Smooth muscle cell of the brain vasculature (primary cell): ENCODE results near the gene TFAP2A.

ENCODE experiments used
- DNase-seq: peaks from one replicate; pipeline ENCODE4 v3.0.0-alpha.2; 2012; ENCODE audit warnings: low read depth, low spot score

TFAP2A gene

DNA sequence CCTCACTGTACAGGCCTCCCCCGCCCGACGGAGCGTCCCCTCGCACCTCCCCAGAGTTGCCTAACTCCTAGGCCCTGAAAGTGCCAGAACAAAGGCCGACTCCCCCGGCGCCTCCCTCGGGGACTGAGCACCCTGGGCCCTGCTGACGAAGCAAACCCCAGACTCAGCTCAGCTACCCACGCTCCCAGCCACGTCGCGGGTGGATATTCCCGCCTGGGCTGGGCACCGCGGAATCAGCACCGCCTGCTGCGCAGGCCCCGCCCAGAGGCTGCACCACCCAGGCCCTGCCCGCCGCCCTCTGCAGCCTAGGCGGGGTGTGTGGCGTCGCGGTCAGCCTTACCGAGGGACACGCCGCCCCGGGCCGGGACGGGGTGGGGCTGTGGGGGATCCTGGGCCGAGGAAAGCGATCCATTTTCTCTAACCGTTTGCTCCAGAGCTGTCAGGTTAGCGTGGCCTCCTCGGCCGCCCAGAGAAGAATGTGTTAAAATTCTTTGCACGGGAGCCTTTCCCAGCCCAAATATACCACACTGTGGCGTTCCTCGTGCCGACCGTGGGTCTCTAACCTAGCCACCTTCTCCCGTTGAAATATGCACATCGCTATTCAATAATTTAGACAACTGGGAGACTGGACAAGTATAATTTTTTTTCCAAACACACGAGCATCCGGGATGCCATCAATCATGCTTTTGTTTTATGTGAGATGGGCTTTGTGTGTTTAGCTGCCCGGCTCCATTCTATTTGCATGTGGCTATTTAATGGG lies 31.4 kb downstream of the TFAP2A start:
- DNase-seq: no peak

DNA sequence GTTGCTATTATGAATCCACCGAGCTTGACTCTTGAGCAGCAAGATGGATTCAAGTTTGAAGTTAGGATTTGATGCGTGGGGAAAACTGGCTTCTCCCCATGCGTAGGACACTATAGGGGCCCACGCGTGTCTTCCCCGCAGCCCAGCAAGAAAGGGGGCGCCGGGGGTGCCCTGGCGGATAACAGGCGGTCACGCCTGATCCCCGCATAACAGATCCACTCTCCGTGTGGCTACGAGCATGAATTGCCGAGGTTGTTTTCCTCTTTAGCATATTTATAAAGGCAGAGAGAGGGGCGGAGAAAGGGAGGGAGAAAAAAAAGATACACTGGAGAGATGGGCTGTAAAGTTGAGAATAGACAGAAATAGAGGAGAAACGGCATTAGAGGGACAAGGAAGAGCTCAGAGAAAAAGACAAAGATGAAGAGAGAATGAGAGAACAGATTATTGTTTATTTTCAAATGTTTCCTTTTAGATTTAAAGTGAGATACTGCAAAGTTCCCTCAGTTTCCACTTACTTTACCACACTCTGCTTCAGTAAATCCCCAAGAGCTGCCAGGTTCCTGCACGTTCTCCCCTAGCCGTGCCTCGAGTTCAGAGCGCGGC lies 32.0 kb downstream of the TFAP2A start:
- no peak for DNase-seq

DNA sequence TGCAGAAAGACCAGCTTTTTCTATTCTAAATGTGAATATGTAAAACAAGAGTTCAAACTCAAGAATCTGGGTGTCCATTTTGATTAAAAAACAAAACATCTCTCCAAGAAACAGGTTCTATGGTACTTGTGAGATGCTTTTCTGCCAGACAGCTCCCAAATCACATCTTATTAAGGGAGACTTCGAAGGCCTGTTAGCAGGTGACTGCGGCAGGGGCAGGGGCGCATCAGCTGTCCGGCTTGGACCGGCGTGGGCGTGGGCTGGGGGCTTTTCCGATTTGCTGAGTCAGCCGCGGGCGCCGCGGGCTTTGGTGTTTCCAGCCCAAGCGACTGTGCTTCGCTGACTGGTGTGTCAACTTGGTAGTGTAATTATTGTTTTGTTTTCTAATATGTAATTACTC lies 32.6 kb downstream of the TFAP2A start:
- DNase-seq: no peak

DNA sequence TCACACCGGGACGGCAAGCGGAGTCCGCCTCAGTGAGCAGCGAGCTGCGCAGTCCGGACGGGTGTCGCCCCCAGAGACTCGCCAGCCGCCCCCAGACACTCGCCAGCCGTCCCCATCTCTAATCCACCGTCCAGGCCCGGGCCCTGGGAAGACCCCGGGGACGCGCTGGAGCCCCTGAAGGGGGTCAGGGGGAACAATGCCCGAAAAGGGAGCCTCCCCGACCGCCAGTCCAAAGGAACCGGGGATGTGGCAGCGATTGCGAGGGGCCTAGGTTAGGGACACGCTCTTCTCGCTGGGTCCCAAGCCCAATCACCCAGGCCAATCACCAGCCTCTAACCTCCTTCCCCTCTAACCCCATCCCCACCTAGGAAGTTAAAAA lies 33.1 kb downstream of the TFAP2A start:
- DNase-seq: no peak

DNA sequence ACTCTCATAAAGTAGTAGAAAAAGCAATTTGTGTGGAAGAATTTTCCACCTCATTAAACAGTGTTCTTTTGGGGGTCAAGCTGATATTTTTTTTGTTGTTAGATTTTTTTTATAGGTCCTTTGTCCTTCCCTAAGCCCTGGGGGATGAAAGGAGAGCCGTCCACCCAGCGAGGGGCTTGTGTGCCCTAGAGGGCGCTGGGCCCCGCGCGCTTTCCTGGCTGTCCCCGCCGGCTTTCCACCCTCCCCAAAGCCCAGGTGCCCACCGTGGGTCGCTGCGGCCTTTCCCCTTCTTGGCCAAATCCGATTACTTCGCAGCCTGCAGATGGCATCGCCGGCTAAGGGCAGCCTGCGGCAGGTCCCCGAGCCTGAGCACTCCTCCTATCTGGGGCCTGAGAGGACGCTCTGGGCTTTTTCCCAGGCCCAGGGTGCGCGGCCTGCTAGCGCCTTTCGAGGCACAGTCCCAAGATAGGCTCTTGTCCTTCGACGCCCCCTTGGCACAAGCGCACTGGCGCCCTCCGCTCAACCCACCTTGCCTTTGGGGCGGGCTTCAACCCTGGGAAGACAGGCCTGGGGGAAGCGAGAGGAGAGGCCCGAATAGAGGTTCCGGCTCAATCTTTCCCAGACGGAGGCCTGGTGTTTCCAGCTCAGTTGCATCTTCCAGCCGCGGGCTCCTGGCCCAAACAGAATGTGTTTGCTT lies 33.6 kb downstream of the TFAP2A start:
- no peak for DNase-seq

DNA sequence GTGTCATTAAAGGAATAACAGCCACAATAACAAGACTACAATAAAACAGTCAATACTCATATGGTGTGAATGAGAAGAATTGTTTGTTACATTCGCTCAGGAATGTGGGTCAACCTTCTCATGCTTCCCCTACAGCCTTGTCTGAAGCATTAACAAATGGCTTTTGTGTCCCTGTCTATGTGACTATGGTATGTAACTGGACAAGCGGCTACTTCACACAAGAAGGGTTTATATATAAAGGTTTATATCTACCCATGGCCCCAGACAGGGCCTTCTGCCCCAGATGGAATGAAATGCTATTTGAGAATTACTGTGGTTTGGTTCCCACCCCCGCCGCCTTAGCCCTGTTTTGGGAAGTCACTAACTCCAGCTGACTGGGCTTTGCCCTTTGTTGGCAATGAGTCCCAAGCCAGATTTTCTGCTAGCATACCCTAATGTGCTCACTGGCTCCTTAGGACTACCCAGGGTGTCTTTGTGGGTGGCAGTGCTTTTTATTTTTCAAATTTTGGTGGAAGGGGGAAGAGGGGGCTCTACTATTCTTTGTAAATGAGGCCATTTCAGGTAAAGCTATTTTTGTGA lies 39.4 kb downstream of the TFAP2A start:
- DNase-seq: no peak

DNA sequence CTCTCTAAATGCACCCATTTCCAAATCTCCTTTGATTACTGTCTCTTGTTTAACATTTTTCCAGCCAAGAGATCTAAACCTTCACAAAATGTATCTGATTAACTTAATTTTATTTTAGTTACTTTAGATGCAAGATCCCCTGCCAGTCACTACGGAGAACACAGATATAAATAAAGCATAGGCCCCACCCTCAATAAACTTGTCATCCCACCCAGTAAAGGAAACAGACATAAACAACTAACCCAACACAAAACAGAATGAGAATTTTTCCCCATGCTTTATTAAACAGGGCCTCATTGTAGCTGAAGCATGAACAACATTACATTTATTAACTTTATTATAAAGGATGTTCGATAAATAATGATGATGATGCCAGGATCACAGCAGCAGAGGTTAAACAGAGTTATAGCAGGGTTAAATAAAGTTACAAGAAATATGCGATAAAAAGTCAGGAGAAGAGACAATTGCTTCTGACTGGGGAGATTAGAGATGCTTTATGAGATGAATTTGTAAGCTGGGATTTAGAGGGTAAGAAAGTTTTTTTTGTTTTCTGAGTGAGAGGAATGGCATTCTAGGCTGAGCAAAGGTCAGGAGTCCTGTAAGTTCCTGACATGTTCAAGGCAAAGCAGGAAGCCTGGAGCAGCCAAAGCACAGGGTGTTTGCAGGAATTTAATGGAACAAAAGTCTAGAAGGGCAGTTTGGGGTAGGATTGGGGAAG lies 41.1 kb downstream of the TFAP2A start:
- no peak for DNase-seq

DNA sequence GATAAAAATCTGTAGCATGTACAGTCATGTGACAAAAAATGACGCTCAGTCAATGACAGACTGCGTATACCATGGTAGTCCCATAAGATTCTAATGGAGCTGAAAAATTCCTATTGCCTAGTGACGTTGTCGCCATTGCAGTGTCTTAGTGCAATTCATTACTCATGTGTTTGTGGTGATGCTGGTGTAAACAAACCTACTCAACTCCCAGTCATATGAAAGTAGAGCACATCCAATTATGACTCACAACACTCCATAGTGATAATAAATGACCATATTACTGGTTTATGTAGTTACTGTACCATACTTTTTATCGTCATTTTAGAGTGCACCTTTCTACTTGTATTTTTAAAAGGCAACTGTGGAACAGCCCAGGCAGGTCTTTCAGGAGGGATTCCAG lies 45.0 kb downstream of the TFAP2A start:
- DNase-seq: no peak

DNA sequence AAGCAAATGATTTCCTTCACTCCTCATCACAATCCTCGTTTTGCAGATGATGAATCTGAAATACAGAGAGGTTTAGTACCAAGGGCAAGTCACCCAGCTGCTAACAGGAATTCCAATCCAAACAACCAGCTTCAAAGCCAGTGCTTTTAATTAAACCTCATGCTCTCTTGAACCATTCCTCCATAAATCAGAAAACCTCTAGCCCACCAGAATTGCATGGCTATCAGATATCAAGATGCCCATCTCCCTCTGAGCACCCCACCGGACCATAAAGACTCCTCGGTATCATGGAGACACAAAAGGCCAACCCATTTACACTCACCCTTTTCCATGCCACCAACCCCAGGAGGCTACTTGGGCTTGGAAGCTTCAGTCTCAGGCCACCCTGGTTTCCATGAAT lies 46.0 kb downstream of the TFAP2A start:
- no peak for DNase-seq

DNA sequence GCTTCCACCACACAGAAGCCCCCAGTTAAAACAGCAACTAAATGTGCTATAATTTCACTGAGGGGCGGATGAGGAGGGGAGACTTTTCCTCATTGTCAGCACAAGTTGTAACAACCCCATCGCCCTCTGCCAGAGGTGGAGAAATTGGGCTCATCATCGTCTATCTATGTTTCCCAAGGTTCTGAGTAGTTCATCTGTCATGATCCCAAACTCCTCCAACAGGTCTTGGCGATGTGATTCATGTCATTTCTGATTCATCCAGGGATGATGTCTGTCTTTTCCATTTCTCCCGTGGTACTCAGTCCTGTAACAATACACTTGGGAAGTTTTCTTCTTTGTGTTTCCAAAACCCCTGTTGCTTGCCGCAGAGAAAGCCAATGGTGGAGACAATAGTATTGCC lies 51.0 kb downstream of the TFAP2A start:
- no peak for DNase-seq

DNA sequence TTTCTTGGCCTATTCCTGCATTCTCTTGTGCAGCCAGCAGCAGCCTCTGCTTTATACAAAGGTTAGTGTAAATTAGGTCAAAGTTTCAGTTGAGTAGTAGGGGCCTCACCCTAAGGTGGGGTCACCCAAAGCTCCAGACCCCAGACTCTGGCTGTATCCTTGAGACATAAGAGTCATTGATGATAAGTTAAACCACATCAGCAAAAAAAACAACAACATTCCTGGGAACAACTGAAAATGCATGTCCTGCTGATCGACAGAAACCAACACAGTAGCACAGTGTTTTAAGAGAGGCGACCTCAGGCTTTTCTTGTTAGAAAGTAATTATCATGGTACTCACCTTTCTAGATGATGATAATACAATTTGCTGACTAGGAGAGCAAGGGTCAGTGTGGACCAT lies 52.6 kb downstream of the TFAP2A start:
- DNase-seq: no peak

DNA sequence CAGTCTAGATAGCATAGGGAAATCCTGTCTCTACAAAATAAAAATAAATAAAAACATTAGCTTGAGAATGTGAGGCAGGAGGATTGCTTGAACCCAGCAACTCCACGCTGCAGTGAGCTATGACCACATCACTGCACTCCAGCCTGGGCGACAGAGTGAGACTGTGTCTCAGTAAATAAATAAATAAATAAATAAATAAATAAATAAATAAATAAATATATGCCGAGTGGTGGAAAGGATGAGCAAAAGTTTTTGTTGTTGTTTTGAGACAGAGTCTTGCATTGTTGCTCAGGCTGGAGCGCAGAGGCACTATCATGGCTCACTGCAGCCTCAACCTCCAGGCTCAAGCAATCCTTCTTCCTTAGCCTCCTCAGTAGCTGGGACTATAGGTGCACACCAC lies 53.4 kb downstream of the TFAP2A start:
- no peak for DNase-seq

DNA sequence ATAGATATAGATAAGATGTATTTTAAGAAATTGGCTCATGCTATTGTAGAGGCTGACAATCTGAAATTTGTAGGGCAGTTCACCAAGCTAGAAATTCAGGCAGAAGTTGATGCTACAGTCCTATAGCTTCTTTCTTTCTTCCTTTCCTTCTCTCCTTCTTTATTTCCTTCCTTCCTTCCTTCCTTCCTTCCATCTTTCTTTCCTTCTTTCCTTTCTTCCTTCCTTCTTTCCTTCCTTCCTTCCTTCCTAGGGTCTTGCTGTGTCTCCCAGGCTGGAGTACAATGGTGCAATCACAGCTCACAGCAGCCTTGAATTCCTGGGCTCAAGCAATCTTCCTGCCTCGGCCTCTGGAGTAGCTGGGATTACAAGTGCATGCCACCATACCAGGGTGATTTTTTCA lies 55.3 kb downstream of the TFAP2A start:
- DNase-seq: no peak

DNA sequence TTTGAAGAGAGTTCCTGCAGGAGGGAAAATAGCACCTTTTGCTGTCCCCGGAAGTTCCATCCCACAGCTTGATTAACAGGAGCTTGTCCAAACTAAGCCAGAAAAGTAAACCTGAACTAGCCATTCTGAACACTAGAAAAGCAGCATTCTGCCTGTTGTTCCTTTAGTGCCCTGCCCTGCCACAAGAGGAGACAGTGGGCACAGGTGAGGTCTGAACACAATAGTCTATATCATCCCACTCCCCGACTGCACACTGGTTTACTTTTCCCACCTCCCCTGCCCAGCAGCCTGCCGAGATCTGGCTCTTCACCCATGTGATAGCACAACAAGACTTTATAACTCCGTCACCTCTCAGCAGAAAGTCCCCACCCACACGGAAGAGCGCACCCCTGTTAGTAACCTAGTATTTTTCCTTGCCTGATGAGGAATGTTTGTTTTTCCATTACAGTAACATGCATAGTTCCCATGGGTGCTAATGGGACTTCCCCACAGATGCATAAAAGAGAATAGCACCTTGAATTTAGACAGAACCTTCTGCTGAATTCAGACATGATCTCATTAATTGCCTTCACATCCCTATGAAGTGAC lies 59.7 kb downstream of the TFAP2A start:
- DNase-seq: no peak

DNA sequence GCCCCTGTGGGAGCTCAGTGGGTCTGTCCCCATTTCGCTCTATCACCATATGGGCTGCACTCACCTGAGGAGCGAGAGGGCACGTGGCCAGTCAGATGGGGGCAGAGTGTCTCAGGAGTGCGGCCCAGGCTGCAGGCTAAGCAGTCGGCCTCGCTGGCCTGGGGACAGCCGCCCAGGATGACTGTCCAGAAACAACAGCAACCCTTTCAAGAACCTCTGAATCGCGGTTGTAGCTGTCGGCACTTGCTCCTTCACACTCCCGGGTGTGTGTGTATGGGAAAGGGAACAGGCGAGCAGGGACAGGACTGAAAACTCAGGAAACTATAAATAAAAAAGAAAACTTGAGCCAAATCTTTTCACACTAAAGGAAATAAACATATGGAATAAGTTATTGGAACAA lies 63.1 kb downstream of the TFAP2A start:
- DNase-seq: no peak

DNA sequence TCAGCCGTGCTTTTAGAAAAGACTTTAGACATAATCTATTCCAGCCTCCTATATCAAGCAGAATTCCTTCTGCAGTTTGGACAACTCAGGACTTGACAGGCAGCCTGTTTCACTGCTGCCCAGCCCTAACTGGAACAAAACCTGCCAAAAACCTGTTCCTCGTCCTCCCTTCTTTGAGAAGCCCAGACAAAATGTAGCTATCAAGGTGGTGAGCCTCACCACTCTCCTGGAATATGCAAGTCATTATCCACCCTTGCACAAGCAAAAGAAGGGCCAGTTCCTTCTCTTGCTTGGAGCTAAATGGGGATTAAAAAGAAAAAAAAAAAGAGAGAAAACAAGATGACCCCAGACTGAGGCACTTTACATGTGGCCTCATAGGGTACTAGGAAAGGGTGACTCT lies 64.2 kb downstream of the TFAP2A start:
- DNase-seq: no peak

DNA sequence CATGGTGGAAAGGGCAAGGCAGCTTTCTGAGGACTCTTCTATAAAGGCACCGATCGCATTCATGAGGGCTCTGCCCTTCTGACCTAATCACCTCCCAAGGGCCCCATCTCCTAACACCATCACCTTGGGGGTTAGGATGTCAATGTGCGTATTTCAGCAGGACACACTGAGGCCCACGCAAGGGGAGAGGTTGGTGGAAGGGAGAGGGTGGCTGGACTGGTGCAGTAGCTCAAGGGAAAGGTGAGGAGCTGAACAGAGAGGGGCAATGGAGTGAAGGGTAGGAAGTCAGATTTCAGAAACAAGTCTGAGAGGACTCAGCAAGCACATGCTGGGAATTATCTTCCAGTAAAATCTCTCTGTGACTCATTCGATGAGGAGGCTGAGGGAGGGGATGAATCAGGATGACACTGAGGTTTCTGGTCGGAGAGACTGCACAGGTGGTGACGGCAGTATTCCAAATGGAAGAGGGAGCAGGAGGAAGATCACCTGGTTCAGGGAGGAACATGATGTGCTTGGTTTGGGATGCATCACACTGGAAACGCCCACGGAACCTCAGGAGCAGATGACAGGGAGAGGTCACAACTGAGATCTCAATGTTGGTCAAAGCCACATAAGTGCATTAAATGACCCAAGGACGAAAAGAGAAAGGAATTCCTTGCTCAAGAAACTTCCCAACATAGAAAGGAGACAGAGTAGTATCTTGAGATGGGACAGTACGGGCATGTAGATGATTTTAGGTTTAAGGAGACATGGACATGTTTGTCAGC lies 67.1 kb downstream of the TFAP2A start:
- DNase-seq: no peak
